GM19043 (cell line): Measurements from ENCODE around the gene ZFYVE28.

Experiments
- ATAC-seq: cut with Tn5 transposase; IDR thresholded peaks from one replicate; pipeline ENCODE4 v1.9.1; 2021; ENCODE audit warnings: low read depth; ENCODE audit not compliant: unreplicated experiment

Gene ZFYVE28

DNA sequence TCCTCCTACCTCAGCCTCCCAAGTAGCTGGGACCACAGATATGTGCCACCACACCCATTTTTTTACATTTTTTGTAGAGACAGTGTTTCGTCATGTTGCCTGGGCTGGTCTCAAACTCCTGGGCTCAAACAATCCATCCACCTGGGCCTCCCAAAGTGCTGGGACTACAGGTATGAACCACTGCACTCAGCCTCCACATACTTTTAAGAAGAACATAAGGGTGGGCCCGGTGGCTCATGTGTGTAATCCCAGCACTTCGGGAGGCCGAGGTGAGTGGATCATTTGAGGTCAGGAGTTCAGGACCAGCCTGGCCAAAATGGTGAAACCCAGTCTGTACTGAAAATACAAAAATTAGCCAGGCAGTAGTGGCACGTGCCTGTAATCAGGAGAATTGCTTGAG lies 105.1 kb downstream of the ZFYVE28 start:
- no peak for ATAC-seq

DNA sequence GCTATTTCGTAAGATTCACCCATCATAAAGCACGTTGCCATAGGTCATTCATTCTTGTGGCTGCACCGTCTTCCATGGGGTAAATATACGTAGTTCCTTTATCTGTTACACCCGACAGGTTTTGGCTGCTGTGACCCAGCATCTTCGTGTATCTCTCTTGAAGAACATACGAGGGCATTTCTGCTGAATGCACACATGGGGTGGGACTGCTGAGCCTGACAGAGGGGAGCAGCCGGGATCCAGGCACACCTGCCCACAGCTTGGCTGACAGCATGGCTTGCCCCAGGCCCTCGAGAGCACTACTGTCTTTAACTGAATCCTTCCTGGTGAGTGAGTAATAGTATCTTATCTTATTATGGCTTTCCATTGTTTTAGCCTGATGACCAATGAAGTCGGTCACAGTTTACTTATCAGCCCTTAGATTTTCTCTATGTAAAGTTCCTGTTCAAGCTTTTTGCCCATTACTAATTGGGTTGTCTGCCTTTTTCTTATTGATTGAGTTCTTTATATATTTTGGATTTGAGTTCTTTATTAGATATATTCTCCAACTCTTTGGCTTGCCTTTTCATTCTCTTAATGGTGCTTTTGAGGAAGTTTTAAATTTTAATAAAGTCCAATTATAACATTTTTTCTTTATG lies 111.6 kb downstream of the ZFYVE28 start:
- ATAC-seq = no peak

DNA sequence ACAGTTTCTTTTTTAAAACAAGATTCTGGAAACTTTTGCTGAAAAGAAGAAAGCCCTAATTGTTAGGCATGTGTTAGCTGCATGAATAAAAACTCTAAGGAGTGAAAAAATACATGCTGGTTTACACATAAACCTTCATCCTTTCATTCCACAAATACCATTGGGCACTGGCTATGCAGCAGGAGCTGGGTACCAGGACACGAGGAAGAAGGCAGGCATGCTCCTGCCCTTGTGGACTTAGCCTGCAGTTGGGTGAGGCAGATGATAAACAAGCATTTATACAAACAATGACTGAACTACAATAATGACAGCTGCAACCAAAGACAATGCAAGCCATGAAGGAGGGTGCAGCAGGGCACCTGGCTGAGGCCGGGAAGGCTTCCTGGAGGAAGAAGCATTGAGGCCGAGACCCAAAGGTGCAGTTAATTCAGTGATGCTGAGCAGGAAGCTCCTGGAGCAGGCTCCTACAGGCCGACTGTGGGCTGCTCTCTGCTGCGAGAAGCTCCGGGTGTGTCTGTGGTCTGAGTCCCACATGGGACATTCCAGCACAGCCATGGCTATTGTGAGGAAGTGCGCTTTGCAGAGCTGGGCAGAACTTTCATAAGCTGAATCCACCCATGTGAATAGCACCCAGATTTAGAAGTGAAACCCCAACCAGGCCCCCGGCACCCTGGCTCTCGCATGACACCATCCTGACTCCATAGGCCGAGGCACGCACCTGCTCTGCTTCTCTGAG lies 112.5 kb downstream of the ZFYVE28 start:
- no peak for ATAC-seq

DNA sequence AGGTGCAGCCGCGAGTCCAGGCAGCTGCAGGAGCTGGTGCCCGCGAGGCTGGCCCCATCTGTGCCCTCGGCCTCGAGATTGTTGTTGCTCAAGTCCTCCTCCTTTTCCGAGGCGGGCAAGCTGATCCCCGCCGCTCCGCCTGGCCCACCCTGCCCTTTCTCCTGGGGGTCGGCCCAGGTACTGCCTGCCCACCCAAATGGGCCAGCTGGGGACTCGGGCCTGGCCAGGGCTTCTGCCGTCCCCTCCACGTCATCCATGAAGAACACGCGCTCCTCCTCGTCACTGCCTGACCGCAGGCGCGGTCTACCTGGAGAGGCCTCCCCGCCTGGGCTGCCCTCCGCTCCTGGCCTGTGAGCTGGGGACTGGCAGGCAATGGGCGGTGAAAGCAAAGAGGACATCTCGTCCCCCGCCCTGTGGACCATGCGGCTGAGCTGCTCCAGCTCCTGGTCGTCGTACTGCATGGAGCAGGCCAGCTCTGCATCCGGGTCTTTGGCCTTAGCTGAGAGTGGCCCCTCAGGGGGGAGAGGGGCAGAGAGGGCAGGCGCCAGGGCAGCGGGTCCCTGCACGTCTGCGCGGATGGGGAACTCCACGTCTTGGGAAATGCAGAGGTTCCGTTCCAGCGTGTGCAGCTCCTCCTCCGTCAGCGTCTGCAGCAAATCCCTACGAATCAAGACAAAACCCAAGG lies 113.4 kb downstream of the ZFYVE28 start:
- ATAC-seq = no peak

DNA sequence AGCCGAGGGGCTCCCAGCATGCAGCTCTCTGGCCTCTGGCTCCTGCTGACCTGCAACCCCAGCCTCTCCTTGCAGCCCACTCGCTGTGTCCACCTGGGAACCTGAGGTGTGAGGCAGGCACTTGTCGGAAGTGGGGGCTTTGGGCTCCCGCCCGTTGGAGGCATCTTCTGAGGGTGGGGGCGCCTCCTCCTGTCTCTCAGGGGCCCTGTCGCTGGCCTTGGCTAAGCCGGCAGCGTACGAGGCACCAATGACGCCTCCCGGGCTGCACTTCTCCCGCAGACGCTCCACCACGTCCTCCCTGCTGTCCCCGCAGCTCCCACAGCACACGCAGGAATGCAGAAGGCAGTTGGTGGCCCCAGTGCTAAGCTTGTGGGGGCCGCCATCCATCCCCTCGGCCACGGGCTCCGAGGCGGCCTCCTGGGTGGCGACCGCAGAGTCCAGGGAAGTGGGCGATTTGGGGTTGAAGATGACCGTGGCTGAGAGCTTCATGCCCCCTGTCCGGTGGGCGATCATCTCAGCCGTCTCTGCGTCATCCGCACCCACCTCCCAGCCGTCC lies 114.0 kb downstream of the ZFYVE28 start:
- no peak for ATAC-seq

DNA sequence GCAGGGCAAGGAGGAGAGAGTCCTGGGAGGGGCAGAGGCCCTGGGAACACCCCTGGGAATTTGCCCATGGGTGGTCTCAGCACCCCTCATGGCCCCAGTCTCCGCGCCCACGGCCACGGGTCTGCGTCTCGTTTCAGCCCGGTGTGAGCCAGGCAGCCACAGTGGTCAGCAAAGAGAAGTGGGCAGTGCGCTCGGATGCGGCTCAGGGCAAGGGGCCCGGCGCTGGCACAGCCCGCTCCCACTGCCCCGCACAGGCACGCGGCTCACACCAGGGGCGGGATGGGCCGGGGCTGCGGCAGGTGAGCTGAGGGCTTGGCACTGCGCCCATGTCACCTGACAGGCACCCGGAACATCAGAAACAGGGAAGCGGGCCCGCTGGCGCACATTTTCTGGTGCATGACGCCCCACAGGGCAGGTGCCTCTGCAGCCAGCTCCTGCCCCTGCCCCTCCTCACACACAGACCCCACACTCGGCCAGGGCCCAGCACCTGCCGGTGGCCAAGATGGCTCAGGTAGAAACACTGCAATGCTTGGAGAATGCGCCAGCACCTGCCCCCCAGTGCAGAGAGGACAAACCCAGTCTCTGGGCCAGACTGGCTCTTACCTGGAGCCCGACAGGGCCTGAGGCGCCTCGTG lies 114.6 kb downstream of the ZFYVE28 start:
- ATAC-seq = no peak

DNA sequence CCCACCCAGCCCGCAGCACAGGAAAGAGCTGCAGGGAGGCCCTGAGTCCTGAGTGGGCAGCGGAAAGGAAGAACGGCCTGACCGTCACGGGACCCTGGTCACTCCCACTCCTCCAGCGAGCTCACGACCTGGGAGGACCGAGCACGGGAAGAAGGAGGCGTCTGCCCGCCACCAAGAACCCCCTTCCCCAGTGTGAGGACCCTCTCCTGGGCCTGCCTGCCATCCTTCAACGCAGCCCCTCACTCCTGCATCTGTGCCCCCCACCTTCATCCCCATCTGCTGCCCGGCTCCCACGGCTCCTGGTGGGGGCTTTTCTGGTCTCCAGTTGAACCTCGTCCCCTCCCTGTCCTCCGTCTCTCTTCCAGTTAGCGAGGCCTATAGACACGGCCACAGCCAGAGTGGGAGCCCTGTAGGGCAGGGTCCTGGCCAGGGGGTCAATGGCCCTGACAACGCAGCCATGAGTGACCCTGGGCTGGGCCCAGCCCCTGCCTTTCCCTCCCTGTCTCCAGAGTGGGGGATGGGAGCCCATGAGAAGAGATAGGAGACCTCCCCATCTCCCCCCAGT lies 115.2 kb downstream of the ZFYVE28 start:
- ATAC-seq = no peak

DNA sequence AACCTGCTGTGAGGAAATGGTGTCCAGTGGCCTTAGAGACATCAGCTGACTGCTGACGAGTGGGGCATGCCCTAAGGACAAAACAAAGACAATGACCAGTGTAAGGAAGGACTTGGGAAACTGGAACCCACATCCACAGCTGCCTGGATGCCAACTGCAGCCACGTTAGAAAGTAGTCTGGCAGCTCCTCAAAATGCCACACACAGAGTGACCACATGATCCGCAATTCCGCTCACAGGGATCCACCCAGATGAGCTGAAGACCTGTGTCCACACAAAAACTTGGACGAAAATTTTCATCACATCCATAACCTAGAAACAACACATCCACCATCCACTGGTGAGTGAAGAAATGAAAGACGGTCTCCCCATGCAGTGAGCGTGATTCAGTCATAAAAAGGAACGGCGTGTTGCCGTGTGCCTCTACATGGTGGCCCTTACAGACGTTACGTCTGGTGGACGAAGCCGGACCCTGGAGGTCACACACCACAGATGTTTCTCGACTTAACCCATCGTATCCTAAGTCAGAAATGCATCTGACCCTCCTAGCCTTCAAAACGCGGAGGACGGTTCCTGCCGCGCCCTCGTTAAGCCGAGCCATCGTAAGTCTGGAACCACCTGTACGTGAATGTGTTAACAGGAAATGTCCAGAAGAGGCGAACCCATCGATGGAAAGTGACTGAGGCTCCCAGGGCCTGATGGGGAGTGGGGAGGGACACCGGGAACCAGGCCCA lies 115.9 kb downstream of the ZFYVE28 start:
- no peak for ATAC-seq

DNA sequence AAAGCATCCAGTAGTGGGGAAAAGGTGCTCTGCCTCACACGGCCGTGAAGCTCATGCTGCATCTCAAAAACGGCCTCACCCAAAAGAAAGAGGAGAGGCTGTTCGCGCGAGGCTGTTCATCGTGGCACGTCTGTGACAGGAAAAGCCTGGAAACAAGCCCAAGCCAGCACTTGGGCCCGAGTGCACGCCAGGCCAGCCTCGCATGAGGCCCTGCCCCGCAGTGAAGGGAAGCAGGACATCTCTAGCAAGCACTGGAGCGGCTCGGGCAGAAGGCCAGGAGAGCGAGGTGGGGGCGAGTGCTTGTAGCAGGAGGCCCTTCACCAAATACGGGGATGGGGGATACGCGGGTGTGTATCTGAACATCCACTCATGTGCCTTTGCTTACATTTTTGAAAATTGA lies 116.6 kb downstream of the ZFYVE28 start:
- ATAC-seq = no peak

DNA sequence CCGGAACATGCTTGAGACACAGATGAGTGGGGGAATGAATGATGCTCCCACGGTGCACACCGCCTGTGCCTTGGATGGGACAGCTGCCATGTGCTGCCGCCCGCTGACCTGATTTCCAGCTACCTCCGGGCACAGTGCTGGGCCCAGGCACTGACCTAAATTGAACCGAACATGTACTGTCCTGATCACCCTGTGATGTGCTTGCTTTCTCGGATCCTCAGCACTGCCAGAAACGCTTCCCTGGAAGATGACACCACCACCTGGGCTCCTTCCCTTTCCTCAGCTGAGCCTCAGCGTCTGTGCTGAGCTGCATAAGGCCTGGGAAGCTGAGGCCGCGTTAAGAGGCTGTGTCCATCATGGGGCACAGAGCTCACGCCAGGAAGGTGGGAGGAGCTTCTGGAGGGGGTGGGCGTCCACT lies 117.2 kb downstream of the ZFYVE28 start:
- ATAC-seq = no peak

DNA sequence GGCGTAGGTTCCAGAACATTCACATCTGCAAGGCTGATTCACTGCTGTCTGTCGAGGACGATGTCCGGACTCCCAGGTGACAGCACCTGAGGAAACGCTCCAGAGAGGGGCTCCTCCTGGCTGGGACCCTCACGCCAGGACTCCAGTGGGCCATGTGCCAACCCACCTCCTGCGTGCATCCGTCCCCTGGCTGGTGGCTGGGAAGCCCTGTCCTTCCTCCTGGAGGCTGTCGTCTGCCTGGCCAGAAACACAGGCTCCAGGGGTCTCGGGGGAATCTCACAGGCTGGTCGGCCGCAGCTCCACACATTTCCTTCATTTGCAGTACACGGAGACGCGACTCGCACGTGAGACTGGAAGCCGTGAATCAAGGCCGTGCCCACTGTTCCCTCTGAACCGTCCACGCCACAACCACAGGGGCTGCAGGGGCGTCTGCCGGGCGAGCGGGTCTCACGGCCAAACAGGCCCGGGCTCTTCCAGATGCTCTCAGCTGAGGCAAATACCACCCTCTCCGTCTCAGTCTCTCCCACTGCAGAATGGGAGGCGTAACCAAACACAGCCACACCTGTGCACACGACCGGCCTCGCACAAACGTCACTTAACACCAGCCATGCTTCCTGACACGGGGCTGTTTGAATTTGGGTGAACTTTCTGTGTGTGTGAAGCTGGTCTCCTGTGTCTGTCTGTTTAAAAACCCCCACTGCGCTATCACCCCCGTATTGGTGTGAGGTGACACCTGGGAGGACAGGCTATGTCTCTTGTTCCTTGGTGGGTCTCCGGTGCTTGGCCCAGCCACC lies 117.8 kb downstream of the ZFYVE28 start:
- no peak for ATAC-seq

DNA sequence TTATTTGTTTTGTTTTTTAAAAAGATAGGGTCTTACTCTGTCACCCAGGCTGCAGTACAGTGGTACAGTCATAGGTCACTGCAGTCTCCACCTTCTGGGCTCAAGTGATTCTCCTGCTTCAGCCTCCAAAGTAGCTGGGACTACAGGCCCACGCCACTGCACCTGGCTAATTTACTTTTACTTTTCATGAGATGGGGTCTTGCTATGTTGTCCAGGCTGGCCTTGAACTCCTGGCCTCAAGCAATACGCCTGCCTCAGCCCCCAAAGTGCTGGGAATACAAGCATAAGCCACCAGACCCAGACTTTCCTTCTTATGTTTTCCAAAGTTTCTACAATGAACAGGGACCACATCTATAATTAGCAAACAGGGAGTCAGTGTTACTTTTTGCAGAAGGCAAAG lies 118.7 kb downstream of the ZFYVE28 start:
- ATAC-seq = no peak

DNA sequence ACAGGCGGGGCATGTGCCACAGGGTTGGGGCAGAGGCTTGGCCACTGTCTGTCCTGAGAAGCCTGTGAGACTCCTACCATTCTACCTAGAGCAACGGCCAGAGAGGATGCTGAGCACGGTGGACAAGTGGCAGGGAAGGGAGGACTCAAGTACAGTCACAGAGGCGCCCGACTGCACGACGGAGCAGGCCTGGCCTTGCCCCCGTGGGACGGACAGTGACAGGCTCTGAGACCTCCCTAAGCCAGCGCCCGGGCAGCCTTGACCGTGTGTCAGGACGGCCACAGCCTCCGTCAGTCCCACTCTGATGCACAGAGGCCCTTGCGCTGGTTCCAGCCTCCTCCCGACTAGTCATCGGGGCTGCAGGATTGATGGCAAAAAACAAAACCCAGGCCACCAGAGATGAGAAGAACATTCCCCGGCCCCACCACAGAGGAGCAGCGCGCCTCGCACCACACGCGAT lies 119.9 kb downstream of the ZFYVE28 start:
- no peak for ATAC-seq

DNA sequence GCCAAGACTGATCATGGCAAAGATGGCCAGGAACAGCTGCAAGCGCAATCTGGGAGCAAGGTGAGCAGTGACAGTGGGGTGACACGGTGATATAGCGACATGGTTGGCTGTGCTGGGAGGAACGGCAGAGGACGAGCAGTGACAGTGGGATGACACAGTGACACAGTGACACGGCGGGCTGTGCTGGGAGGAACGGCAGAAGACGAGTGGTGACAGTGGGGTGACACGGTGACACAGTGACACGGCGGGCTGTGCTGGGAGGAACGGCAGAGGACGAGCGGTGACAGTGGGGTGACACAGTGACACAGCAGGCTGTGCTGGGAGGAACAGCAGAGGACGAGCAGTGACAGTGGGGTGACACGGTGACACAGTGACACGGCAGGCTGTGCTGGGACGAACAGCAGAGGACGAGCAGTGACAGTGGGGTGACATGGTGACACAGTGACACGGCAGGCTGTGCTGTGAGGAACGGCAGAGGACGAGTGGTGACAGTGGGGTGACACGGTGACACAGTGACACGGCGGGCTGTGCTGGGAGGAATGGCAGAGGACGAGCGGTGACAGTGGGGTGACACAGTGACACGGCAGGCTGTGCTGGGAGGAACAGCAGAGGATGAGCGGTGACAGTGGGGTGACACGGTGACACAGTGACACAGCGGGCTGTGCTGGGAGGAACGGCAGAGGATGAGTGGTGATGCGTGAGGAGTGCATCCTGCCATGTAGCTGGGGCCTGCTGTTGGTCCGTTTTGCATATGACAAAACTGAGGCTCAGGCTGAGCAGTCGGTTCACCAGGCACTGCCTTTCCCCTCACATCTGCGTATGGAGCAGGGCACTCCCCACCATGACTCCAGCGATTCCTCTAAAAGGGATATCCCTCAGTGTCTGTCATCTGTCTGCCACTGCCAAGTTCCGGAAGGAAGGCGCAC lies 120.6 kb downstream of the ZFYVE28 start:
- no peak for ATAC-seq

DNA sequence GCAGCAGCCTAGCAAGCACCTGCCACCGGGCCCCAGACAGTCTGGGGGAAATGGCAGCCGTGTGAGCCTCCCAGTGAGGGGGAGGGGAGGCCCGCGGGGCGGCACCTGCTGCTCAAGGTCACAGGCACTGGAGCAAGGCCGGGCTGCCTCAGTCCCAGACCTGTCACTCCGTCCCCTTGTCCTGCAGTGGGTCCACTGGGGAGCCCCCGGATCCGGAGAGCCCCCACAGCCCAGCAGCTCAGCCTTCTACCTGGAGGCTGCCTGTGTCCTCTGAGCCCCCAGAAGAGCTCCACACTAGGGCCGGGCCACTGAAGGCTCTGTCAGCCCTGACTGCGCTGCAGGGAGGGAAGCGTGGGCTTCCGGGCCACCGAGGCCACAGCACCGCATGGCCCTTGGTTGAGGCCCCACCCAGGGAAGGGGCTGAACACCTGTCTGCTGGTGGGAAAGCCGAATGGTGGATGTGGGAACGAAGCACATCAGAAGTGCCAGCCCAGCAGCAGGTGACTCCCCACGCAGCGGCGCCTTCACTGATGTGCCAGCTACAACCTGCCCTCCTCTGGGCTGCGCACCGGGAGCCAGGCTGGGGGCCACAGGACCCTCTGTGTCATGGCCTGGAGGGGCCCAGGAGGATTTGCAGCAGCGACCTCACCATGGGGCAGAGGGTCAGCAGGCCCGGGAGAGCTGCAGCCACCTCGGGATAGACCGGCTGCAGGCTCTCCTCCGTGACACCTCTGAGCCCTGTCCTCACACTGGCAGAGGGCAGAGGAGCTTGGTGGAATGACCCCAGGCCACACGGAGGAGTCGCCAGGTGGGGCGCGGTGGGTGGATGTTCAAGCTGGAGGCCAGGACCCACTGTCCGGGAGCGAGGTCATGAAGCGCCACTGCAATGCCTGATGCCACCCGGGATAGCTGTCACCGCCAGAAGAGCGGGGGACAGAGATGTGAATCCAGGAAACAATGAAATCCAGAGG lies 121.5 kb downstream of the ZFYVE28 start:
- ATAC-seq = no peak

DNA sequence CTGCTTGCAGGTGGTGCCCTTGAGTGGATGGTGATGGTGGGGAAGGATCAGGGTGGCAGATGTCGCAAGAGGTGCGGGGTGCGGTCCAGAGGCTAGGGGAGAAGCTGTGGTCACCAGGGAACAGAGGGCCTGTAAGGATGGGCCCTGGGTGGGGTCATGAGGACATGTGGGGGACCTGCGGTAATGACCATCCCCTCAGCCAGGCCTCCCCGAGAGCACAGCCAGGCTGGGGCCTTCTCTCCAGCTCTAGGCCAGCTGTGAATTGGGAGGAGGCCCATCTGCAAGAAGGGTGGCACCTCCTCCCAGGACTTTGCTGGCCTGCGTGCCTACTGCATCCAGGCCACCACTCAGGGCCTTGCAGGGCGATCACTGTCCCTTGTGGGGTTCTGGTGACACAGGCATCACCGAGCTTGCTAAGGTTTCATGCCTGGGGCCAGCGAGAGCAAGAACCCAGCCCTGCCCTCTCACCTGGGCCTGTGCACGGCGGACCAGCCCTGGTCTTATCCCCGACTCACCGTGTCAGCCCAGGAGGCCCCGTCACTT lies 122.5 kb downstream of the ZFYVE28 start:
- ATAC-seq = no peak

DNA sequence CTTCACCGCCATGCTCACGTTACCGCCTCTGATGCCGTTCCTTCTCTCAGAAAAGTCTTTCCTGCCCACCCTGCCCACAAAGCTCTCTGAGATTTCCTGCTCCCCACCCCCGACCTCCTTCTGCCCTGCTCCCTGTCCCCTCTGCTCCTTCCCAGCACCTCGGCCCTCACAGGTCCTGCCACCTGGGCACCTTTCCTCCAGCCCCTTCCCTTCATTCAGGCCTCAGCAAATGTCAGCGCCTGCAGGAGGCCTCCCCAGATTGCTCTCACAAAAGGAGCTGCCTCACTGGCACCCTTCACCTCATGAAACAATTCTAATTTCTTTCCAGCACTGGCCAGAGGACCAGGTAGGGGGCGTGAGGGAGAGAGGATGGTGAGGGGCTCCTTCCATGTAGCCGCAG lies 122.9 kb downstream of the ZFYVE28 start:
- no peak for ATAC-seq
